K562 (cell line): ENCODE measurements around the gene COL4A1.

Experiments
- ESRRB ChIP-seq: fragments of 250-450 bp; sonication (Bioruptor Pico); IDR thresholded peaks from 2 replicates; pipeline ENCODE4 v1.5.0; 2020; ENCODE audit warnings: mild to moderate bottlenecking, moderate library complexity, borderline replicate concordance
- RBM39 ChIP-seq: fragments of 200-400 bp; formaldehyde crosslinking; optimal IDR thresholded peaks from 2 replicates; pipeline ENCODE3; 2018; ENCODE audit warnings: low read depth, low read length
- TF ChIP-seq, protein P1 (sequence below), 3 experiments: IDR thresholded peaks in 2 of 3; conservative IDR thresholded peaks in 1 of 3; 2 replicates each; pipeline ENCODE4 v1.5.1; 2011 to 2012; ENCODE audit warnings: low read length in 3 of 3, mild to moderate bottlenecking in 3 of 3, control low read depth in 2 of 3, improper control_type of control experiment in 1 of 3, inconsistent platforms in 1 of 3, low read depth in 1 of 3, mixed read lengths in 1 of 3, moderate library complexity in 1 of 3; ENCODE audit not compliant: insufficient read depth in 2 of 3

DNA sequence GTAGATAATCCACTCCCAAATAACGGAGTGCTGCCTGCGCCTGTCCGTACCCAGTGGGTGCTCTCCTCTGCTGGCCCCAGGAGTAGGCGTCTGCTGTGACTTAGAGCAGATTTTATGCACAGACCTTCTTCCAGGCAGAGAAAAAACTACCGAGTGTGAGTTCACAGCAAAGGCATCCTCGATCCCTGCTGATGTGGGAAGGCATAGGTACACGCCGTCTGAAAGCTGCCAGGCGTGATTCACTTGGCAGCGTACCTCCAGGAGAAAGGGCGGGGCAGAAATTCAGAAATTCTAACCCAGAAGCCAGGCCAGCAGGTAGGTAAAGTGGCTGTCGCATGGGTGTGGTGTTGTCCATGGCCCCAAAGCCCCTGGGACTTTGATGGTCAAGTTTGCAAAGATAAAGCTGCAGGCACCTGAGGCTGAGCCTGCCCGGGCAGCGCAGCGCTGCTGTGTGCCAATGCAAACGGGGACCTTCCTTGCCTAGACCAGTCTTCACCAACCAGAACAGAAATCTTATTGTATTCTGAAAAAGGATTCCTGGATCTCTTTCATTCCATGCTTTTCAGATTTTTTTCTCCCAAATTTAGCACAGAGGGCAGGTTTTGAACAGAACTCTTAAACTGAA is 36.4 kb upstream of the COL4A1 start:
- no peak for TF ChIP-seq ESRRB (CRISPR knock-in tag)
- TF ChIP-seq, protein P1, sequence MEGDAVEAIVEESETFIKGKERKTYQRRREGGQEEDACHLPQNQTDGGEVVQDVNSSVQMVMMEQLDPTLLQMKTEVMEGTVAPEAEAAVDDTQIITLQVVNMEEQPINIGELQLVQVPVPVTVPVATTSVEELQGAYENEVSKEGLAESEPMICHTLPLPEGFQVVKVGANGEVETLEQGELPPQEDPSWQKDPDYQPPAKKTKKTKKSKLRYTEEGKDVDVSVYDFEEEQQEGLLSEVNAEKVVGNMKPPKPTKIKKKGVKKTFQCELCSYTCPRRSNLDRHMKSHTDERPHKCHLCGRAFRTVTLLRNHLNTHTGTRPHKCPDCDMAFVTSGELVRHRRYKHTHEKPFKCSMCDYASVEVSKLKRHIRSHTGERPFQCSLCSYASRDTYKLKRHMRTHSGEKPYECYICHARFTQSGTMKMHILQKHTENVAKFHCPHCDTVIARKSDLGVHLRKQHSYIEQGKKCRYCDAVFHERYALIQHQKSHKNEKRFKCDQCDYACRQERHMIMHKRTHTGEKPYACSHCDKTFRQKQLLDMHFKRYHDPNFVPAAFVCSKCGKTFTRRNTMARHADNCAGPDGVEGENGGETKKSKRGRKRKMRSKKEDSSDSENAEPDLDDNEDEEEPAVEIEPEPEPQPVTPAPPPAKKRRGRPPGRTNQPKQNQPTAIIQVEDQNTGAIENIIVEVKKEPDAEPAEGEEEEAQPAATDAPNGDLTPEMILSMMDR (IDR thresholded peaks at IDR 0.05 in 2 of 3, conservative IDR thresholded peaks at IDR 0.05 in 1 of 3; ENCODE audit: insufficient read depth in 2 of 3, low read depth in 1 of 3, low read length in 3 of 3): no peak
- TF ChIP-seq RBM39: no peak
